Measurements from ENCODE around the gene CSGALNACT2. TPM values are rescaled to one million over a fixed set of nuclear protein-coding genes. Genes with fewer than 3 reads are reported as not detected.

CSGALNACT2 gene
- total and polyA plus RNA-seq, 2 donors (not counting 1 experiment from before 2014, with no cell fraction given) = 10.9 to 24.0 TPM

DNA sequence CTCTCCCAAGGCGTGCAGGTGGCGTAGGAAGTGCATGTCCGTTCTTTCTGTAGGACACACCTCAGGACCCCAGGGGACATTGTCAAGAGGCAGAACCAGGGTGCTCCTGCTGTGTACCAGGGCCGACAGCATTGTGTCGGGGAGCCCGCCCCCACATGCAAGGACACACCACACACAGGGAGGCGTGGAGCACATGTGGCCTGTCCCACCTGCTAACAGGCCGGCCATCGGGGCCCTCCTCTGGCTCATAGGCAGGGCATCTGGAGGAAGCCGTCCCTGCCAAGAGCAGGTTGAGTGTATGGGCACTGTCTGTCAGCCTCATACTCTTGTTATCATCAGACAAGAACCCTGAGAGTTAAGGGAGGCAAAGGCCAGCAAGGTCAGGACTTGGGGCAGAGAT, 48.7 kb upstream of the CSGALNACT2 start:
- ATAC-seq (ENCODE audit: low read depth) = no peak
- no peaks in the 10 kb centered on the region for H4K20me1 ChIP-seq (ENCODE audit: control insufficient read depth, insufficient read depth, low read length, poor library complexity, severe bottlenecking)
- H3K9me3 Mint-ChIP-seq (ENCODE audit: insufficient read depth) = no peaks in the 10 kb centered on the region
- no peak for DNase-seq
- H3K4me3 Mint-ChIP-seq = no peak overlapping the region
- no peak for TF ChIP-seq EZH2 (IDR thresholded peaks at IDR 0.05; ENCODE audit: borderline replicate concordance, insufficient read depth, low read depth, low read length, poor library complexity, severe bottlenecking)
- TF ChIP-seq, protein P1, sequence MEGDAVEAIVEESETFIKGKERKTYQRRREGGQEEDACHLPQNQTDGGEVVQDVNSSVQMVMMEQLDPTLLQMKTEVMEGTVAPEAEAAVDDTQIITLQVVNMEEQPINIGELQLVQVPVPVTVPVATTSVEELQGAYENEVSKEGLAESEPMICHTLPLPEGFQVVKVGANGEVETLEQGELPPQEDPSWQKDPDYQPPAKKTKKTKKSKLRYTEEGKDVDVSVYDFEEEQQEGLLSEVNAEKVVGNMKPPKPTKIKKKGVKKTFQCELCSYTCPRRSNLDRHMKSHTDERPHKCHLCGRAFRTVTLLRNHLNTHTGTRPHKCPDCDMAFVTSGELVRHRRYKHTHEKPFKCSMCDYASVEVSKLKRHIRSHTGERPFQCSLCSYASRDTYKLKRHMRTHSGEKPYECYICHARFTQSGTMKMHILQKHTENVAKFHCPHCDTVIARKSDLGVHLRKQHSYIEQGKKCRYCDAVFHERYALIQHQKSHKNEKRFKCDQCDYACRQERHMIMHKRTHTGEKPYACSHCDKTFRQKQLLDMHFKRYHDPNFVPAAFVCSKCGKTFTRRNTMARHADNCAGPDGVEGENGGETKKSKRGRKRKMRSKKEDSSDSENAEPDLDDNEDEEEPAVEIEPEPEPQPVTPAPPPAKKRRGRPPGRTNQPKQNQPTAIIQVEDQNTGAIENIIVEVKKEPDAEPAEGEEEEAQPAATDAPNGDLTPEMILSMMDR (IDR thresholded peaks at IDR 0.05) = no peak
- peaks cover 8% of the 10 kb centered on the region for H3K27me3 Mint-ChIP-seq
- no peak overlapping the region for H2AFZ ChIP-seq (ENCODE audit: insufficient read depth, low read depth, low read length, poor library complexity, severe bottlenecking)
- no peaks in the 10 kb centered on the region for H3K36me3 ChIP-seq (replicated peaks in 1 of 2; ENCODE audit: control extremely low read depth in 1 of 2, control insufficient read depth in 1 of 2, extremely low read depth in 1 of 2, insufficient read depth in 2 of 2, low read length in 1 of 2)
- ChIA-PET CTCF (no interaction called here), POLR2A (no interaction called here)
- no peak overlapping the region for H3K4me3 ChIP-seq (ENCODE audit: control extremely low read depth in 1 of 5, extremely low read depth in 1 of 5, insufficient read depth in 1 of 5, low read depth in 2 of 5, low read length in 4 of 5)
- no peaks in the 10 kb centered on the region for H3K4me1 ChIP-seq (ENCODE audit: control insufficient read depth in 2 of 2, insufficient read depth in 2 of 2, low read length in 2 of 2)
- no peaks in the 10 kb centered on the region for H3K9me3 ChIP-seq (ENCODE audit: control extremely low read depth in 1 of 3, control insufficient read depth in 2 of 3, insufficient read depth in 1 of 3, low read length in 2 of 3)
- H3K27me3 ChIP-seq (replicated peaks in 1 of 4; ENCODE audit: control extremely low read depth in 1 of 4, control insufficient read depth in 3 of 4, insufficient read depth in 4 of 4, low read length in 3 of 4) = peaks cover 0 to 2% (median 0%) of the 10 kb centered on the region in 4 experiments
- intact Hi-C loops (cut with micrococcal nuclease) = no loop called here
- H3K79me2 ChIP-seq (ENCODE audit: control insufficient read depth, insufficient read depth, low read length) = no peaks in the 10 kb centered on the region
- no peak overlapping the region for H3K9ac ChIP-seq (ENCODE audit: low read length)
- no peaks in the 10 kb centered on the region for H3K4me1 Mint-ChIP-seq
- 88% methylated on average over 6 of the region's 10 CpGs for WGBS (ENCODE audit: insufficient coverage)
- no peak overlapping the region for H3K27ac Mint-ChIP-seq
- H3K4me2 ChIP-seq (replicated peaks; ENCODE audit: low read depth, low read length, poor library complexity, severe bottlenecking) = no peak overlapping the region
- H3K27ac ChIP-seq (ENCODE audit: low read length in 2 of 2) = no peak overlapping the region

DNA sequence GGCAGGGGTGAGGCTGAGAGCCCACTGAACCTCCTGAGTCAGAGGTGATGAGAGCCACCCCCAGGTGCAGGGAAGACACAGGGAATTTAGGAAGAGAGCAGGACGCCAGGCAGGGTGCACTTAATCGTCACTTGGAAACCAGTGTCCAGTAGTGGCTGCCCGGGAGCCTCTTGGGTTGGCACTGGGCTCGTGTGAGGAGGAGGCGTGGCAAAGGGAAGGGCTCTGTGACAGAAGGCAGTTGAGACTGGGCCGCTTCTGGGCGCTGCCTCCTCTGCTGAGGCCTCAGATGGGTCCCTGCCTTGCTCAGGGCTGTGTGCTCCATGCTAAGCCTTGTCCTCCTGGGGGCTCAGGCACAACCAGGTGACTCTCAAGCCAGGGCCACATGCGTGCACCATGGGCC, 48.1 kb upstream of the CSGALNACT2 start:
- intact Hi-C loops (cut with micrococcal nuclease) = no loop called here
- H3K27me3 Mint-ChIP-seq = peaks cover 10% of the 10 kb centered on the region
- Histone ChIP-seq H3K4me1 (ENCODE audit: control insufficient read depth in 2 of 2, insufficient read depth in 2 of 2, low read length in 2 of 2) (no peaks in the 10 kb centered on the region), H3K36me3 (replicated peaks in 1 of 2; ENCODE audit: control extremely low read depth in 1 of 2, control insufficient read depth in 1 of 2, extremely low read depth in 1 of 2, insufficient read depth in 2 of 2, low read length in 1 of 2) (no peaks in the 10 kb centered on the region), H3K9ac (ENCODE audit: low read length) (no peak overlapping the region), H3K4me3 (ENCODE audit: control extremely low read depth in 1 of 5, extremely low read depth in 1 of 5, insufficient read depth in 1 of 5, low read depth in 2 of 5, low read length in 4 of 5) (no peak overlapping the region), H3K27me3 (replicated peaks in 1 of 4; ENCODE audit: control extremely low read depth in 1 of 4, control insufficient read depth in 3 of 4, insufficient read depth in 4 of 4, low read length in 3 of 4) (peaks cover 0 to 2% (median 0%) of the 10 kb centered on the region in 4 experiments), H4K20me1 (ENCODE audit: control insufficient read depth, insufficient read depth, low read length, poor library complexity, severe bottlenecking) (no peaks in the 10 kb centered on the region), H2AFZ (ENCODE audit: insufficient read depth, low read depth, low read length, poor library complexity, severe bottlenecking) (no peak overlapping the region), H3K9me3 (ENCODE audit: control extremely low read depth in 1 of 3, control insufficient read depth in 2 of 3, insufficient read depth in 1 of 3, low read length in 2 of 3) (no peaks in the 10 kb centered on the region), H3K4me2 (replicated peaks; ENCODE audit: low read depth, low read length, poor library complexity, severe bottlenecking) (no peak overlapping the region), H3K79me2 (ENCODE audit: control insufficient read depth, insufficient read depth, low read length) (no peaks in the 10 kb centered on the region), H3K27ac (ENCODE audit: low read length in 2 of 2) (no peak overlapping the region)
- DNase-seq = no peak
- no peaks in the 10 kb centered on the region for H3K4me1 Mint-ChIP-seq
- ATAC-seq (ENCODE audit: low read depth) = no peak
- no peak overlapping the region for H3K4me3 Mint-ChIP-seq
- H3K27ac Mint-ChIP-seq = no peak overlapping the region
- 98% methylated on average over 7 of the region's 8 CpGs for WGBS (ENCODE audit: insufficient coverage)
- TF ChIP-seq, protein P1 (IDR thresholded peaks at IDR 0.05) = no peak
- no peak for TF ChIP-seq EZH2 (IDR thresholded peaks at IDR 0.05; ENCODE audit: borderline replicate concordance, insufficient read depth, low read depth, low read length, poor library complexity, severe bottlenecking)
- H3K9me3 Mint-ChIP-seq (ENCODE audit: insufficient read depth) = no peaks in the 10 kb centered on the region
- POLR2A ChIA-PET = no interaction called here
- CTCF ChIA-PET = no interaction called here

Data from B cell (primary cell).